ENCODE results near the gene APP.
A peak's percentile ranks its signal among the peaks of the same experiment; 100 is the strongest.
"Not testable (repeated sequence)": the region's sequence is repeated elsewhere in the genome, so short reads cannot be mapped to it uniquely, and the experiment has no call there.

APP gene

DNA sequence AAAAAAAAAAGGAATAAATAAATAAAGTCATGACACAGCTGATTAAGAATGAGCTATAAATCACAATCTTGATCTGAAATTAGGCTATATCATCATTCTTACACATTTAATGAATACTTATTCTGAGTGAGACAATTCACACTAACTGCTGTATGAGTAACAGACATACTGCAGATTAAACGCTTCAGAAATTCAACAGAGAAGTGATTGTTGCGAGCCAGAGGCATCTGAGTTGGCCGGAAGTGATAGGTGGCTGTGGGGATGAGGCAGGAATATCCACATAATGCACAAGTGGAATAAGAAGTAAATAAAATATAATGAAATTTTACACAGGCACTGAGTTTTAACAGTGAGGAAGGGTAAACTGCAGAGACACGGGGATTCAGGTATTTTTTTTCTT lies 142.4 kb downstream of the APP start:
- ATAC-seq, result no peak
- TF ChIP-seq ZNF565 (CRISPR knock-in tag; conservative IDR thresholded peaks at IDR 0.05; ENCODE audit: low read depth) (no peak), OSR1 (CRISPR knock-in tag; IDR thresholded peaks at IDR 0.05) (no peak), ARNTL (CRISPR knock-in tag; IDR thresholded peaks at IDR 0.05; ENCODE audit: borderline replicate concordance, low read depth) (no peak)

- TF ChIP-seq, protein P1, sequence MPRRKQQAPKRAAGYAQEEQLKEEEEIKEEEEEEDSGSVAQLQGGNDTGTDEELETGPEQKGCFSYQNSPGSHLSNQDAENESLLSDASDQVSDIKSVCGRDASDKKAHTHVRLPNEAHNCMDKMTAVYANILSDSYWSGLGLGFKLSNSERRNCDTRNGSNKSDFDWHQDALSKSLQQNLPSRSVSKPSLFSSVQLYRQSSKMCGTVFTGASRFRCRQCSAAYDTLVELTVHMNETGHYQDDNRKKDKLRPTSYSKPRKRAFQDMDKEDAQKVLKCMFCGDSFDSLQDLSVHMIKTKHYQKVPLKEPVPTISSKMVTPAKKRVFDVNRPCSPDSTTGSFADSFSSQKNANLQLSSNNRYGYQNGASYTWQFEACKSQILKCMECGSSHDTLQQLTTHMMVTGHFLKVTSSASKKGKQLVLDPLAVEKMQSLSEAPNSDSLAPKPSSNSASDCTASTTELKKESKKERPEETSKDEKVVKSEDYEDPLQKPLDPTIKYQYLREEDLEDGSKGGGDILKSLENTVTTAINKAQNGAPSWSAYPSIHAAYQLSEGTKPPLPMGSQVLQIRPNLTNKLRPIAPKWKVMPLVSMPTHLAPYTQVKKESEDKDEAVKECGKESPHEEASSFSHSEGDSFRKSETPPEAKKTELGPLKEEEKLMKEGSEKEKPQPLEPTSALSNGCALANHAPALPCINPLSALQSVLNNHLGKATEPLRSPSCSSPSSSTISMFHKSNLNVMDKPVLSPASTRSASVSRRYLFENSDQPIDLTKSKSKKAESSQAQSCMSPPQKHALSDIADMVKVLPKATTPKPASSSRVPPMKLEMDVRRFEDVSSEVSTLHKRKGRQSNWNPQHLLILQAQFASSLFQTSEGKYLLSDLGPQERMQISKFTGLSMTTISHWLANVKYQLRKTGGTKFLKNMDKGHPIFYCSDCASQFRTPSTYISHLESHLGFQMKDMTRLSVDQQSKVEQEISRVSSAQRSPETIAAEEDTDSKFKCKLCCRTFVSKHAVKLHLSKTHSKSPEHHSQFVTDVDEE (CRISPR knock-in tag; IDR thresholded peaks at IDR 0.05), result no peak
- no peak for TF ChIP-seq SNAI2 (CRISPR knock-in tag; IDR thresholded peaks at IDR 0.05)
- no peak for TF ChIP-seq OSR1 (CRISPR knock-in tag; IDR thresholded peaks at IDR 0.05)
- no peak for TF ChIP-seq TOX (CRISPR knock-in tag; IDR thresholded peaks at IDR 0.05; ENCODE audit: borderline replicate concordance)
- TF ChIP-seq, protein P2, sequence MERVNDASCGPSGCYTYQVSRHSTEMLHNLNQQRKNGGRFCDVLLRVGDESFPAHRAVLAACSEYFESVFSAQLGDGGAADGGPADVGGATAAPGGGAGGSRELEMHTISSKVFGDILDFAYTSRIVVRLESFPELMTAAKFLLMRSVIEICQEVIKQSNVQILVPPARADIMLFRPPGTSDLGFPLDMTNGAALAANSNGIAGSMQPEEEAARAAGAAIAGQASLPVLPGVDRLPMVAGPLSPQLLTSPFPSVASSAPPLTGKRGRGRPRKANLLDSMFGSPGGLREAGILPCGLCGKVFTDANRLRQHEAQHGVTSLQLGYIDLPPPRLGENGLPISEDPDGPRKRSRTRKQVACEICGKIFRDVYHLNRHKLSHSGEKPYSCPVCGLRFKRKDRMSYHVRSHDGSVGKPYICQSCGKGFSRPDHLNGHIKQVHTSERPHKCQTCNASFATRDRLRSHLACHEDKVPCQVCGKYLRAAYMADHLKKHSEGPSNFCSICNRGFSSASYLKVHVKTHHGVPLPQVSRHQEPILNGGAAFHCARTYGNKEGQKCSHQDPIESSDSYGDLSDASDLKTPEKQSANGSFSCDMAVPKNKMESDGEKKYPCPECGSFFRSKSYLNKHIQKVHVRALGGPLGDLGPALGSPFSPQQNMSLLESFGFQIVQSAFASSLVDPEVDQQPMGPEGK (CRISPR knock-in tag; IDR thresholded peaks at IDR 0.05; ENCODE audit: borderline replicate concordance), result no peak
- no peak for TF ChIP-seq ESRRG (CRISPR knock-in tag; IDR thresholded peaks at IDR 0.05)
- no peak for TF ChIP-seq ARNTL (CRISPR knock-in tag; IDR thresholded peaks at IDR 0.05; ENCODE audit: borderline replicate concordance, low read depth)
- TF ChIP-seq TCF4 (CRISPR knock-in tag; IDR thresholded peaks at IDR 0.05; ENCODE audit: borderline replicate concordance), result no peak
- TF ChIP-seq ZNF565 (CRISPR knock-in tag; conservative IDR thresholded peaks at IDR 0.05; ENCODE audit: low read depth), result no peak
- TF ChIP-seq BACH2 (CRISPR knock-in tag; IDR thresholded peaks at IDR 0.05; ENCODE audit: borderline replicate concordance), result no peak
- no peak for TF ChIP-seq CSDC2 (CRISPR knock-in tag; IDR thresholded peaks at IDR 0.05)
- no peak for TF ChIP-seq ISL1 (CRISPR knock-in tag; IDR thresholded peaks at IDR 0.05)
- TF ChIP-seq GLIS3 (CRISPR knock-in tag; IDR thresholded peaks at IDR 0.05), result no peak
- TF ChIP-seq ZFP30 (CRISPR knock-in tag; IDR thresholded peaks at IDR 0.05), result no peak
- ATAC-seq, result no peak
Measured at GRCh38 chr21:26027696-26028095, 142.9 kb downstream of the APP start.

DNA sequence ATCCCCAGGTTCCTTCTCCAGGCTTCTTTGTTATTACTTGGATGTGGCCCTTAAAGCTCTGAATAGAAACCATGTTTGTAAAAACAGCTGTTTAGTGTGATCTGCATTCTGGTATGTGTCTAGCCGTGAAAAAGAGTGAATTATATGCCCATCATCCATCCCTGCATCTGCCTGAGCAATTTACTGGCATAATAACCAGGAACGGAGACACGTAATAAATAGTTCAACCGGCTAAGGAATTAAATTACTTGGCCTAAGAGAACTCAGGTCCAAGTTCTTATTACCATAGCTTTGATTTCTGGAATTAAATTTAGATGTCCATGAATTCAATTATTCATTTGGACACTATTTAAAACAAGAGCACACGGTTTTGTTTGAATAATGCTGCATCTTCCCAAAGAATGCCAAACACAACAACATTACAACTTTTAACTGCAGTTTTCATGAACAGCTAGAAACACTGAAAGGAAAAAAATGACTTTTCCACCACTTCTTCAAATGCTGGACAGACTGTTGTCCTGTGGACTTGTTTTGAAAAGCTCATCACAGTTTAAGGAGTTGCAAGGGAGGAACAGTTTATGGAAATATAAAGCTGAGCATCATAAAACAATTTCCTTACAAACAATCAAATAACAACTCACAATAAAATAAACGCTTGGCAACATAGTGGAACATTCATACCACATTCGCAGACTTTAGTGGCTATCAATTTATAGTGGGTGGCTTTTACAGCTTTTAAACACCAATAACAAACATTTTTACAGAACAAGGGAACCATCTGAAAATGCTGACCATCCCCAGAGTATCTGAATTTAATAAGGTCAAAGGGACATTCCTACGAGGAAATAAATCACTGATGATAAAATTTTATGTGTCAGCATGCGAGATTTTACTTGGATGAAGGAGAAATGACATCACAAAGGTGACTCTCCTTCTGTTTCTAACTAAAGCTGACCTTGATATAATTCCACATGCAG lies 144.7 kb downstream of the APP start:
- TF ChIP-seq ISL1 (CRISPR knock-in tag; IDR thresholded peaks at IDR 0.05) (peak; percentile 61), ZNF565 (CRISPR knock-in tag; conservative IDR thresholded peaks at IDR 0.05; ENCODE audit: low read depth) (no peak)
- ATAC-seq, result peak; percentile 37; the same call in 1 of the 3 replicates

DNA sequence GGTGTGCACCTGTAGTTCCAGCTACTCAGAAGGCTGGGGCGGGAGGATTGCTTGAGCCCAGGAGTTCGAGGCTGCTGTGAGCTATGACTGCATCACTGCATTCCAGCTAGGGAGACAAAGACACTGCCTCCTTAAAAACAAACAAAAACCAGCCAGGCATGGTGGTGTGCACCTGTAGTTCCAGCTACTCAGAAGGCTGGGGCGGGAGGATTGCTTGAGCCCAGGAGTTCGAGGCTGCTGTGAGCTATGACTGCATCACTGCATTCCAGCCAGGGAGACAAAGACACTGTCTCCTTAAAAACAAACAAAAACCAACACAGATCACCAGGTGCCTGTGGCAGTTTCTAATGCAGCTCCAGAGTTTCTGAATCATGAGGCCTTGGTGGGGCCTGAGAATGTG lies 147.2 kb downstream of the APP start:
- not testable (repeated sequence) for ATAC-seq

- not testable (repeated sequence) for ATAC-seq
Measured at GRCh38 chr21:26022598-26023337, 147.8 kb downstream of the APP start.

- no peak for ATAC-seq
- TF ChIP-seq PPARA (CRISPR knock-in tag; IDR thresholded peaks at IDR 0.05; ENCODE audit: borderline replicate concordance) (no peak), CREB5 (CRISPR knock-in tag; IDR thresholded peaks at IDR 0.05; ENCODE audit: low read depth) (no peak), TCF4 (CRISPR knock-in tag; IDR thresholded peaks at IDR 0.05; ENCODE audit: borderline replicate concordance) (no peak), ARNTL (CRISPR knock-in tag; IDR thresholded peaks at IDR 0.05; ENCODE audit: borderline replicate concordance, low read depth) (no peak), ESRRG (CRISPR knock-in tag; IDR thresholded peaks at IDR 0.05) (no peak), ZNF8 (CRISPR knock-in tag; IDR thresholded peaks at IDR 0.05) (no peak), ISL1 (CRISPR knock-in tag; IDR thresholded peaks at IDR 0.05) (no peak), TOX (CRISPR knock-in tag; IDR thresholded peaks at IDR 0.05; ENCODE audit: borderline replicate concordance) (no peak), ZNF70 (CRISPR knock-in tag; IDR thresholded peaks at IDR 0.05) (no peak), ZFP30 (CRISPR knock-in tag; IDR thresholded peaks at IDR 0.05) (no peak), POU6F1 (CRISPR knock-in tag; IDR thresholded peaks at IDR 0.05; ENCODE audit: borderline replicate concordance, low read depth) (no peak), CSDC2 (CRISPR knock-in tag; IDR thresholded peaks at IDR 0.05) (no peak), GLIS3 (CRISPR knock-in tag; IDR thresholded peaks at IDR 0.05) (no peak)
- TF ChIP-seq, protein P2 (CRISPR knock-in tag; IDR thresholded peaks at IDR 0.05; ENCODE audit: borderline replicate concordance), result no peak
Measured at GRCh38 chr21:26020510-26020909, 150.1 kb downstream of the APP start.
